Neuronal stem cell (in vitro differentiated cells): ENCODE results near the gene MMP15.

Experiments used
- DNase-seq: peaks from one replicate; pipeline ENCODE4 v3.0.0-alpha.2; 2013; ENCODE audit warnings: low spot score
- H2AFZ ChIP-seq: one replicate; pipeline ENCODE4 v1.6.1; 2013; ENCODE audit warnings: mild to moderate bottlenecking, low read length, inconsistent platforms
- H2AK5ac ChIP-seq: 2 replicates; pipeline ENCODE4 v1.6.1; 2013; ENCODE audit warnings: low read depth, mild to moderate bottlenecking, inconsistent platforms, low read length, moderate library complexity, mixed read lengths
- H2BK120ac ChIP-seq: 2 replicates; pipeline ENCODE4 v1.6.1; 2013; ENCODE audit warnings: low read depth, mild to moderate bottlenecking, inconsistent platforms, low read length, moderate library complexity, mixed read lengths
- H2BK12ac ChIP-seq: one replicate; pipeline ENCODE4 v1.6.1; 2013; ENCODE audit warnings: low read length, inconsistent platforms
- H2BK15ac ChIP-seq: 2 replicates; pipeline ENCODE4 v1.6.1; 2013; ENCODE audit warnings: mild to moderate bottlenecking, low read length, inconsistent platforms, mixed read lengths
- H2BK5ac ChIP-seq: one replicate; pipeline ENCODE4 v1.6.1; 2013; ENCODE audit warnings: inconsistent platforms, mild to moderate bottlenecking, low read length, moderate library complexity
- H3K14ac ChIP-seq: one replicate; pipeline ENCODE4 v1.6.1; 2013; ENCODE audit warnings: low read length, inconsistent platforms
- H3K18ac ChIP-seq: 2 replicates; pipeline ENCODE4 v1.6.1; 2013; ENCODE audit warnings: low read length, inconsistent platforms
- H3K23ac ChIP-seq: 2 replicates; pipeline ENCODE4 v1.6.1; 2013; ENCODE audit warnings: low read depth, mild to moderate bottlenecking, mixed read lengths, low read length, inconsistent platforms; ENCODE audit not compliant: poor library complexity
- H3K27ac ChIP-seq: replicated peaks from 3 replicates; pipeline ENCODE4 v1.5.1; 2013; ENCODE audit warnings: low read length, inconsistent platforms
- H3K27me3 ChIP-seq, 3 experiments: 2 replicates each; pipeline ENCODE4 v1.6.1; 2013; ENCODE audit warnings: low read length in 3 of 3, mild to moderate bottlenecking in 2 of 3, inconsistent platforms in 1 of 3, low read depth in 1 of 3, mixed read lengths in 1 of 3, moderate library complexity in 1 of 3; ENCODE audit not compliant: control insufficient read depth in 3 of 3, insufficient read depth in 3 of 3
- H3K36me3 ChIP-seq, 2 donors: replicated peaks in 1 of 2; 2 replicates each; pipeline ENCODE4 v1.6.1; 2013; ENCODE audit warnings: low read length in 2 of 2; ENCODE audit not compliant: control insufficient read depth in 2 of 2, insufficient read depth in 2 of 2
- H3K4ac ChIP-seq: 2 replicates; pipeline ENCODE4 v1.6.1; 2013; ENCODE audit warnings: inconsistent platforms, mild to moderate bottlenecking, low read length, moderate library complexity
- H3K4me1 ChIP-seq, 2 donors: 1 replicate in 1 of 2; 2 replicates in 1 of 2; pipeline ENCODE4 v1.6.1; 2013; ENCODE audit warnings: low read length in 2 of 2, low read depth in 1 of 2; ENCODE audit not compliant: control insufficient read depth in 2 of 2, insufficient read depth in 1 of 2
- H3K4me2 ChIP-seq: one replicate; pipeline ENCODE4 v1.6.1; 2013; ENCODE audit warnings: mild to moderate bottlenecking, low read length, inconsistent platforms; ENCODE audit not compliant: insufficient read depth, poor library complexity, severe bottlenecking
- H3K4me3 ChIP-seq, 2 donors: 2 replicates each; pipeline ENCODE4 v1.5.1; 2013; ENCODE audit warnings: low read length in 2 of 2, mild to moderate bottlenecking in 2 of 2, inconsistent platforms in 1 of 2, moderate library complexity in 1 of 2
- H3K79me1 ChIP-seq: one replicate; pipeline ENCODE4 v1.6.1; 2013; ENCODE audit warnings: low read depth, mild to moderate bottlenecking, inconsistent platforms, low read length, moderate library complexity
- H3K9ac ChIP-seq: one replicate; pipeline ENCODE4 v1.6.1; 2013; ENCODE audit warnings: mild to moderate bottlenecking, low read depth, low read length, inconsistent platforms; ENCODE audit not compliant: poor library complexity
- H3K9me3 ChIP-seq, 2 donors: replicated peaks in 1 of 2; 2 replicates each; pipeline versions ENCODE3 to v1.6.1; 2013; ENCODE audit warnings: low read length in 2 of 2, mild to moderate bottlenecking in 2 of 2, inconsistent platforms in 1 of 2, low read depth in 1 of 2, mixed read lengths in 1 of 2, moderate library complexity in 1 of 2; ENCODE audit not compliant: control insufficient read depth in 2 of 2, insufficient read depth in 1 of 2
- H4K8ac ChIP-seq: one replicate; pipeline ENCODE4 v1.6.1; 2013; ENCODE audit warnings: low read depth, mild to moderate bottlenecking, inconsistent platforms, low read length, moderate library complexity
- H4K91ac ChIP-seq: one replicate; pipeline ENCODE4 v1.6.1; 2013; ENCODE audit warnings: low read length, low read depth, mild to moderate bottlenecking, inconsistent platforms; ENCODE audit not compliant: poor library complexity
- WGBS, 2 donors: extraction: QIAGEN DNeasy Blood & Tissue Kit; methylation state at CpG; one replicate each; pipeline ENCODE4 v1.1.7; 2013; ENCODE audit warnings: missing lambda C conversion rate in 2 of 2, mixed read lengths in 1 of 2; ENCODE audit not compliant: insufficient read length in 2 of 2, insufficient replicate concordance in 1 of 2; ENCODE audit errors: extremely low coverage in 2 of 2; 5-methylcytosine and 5-hydroxymethylcytosine counted together

The MMP15 gene

GRCh38 chr16:58034128-58034685, 8.7 kb downstream of the MMP15 start:
- H3K4me1 ChIP-seq: peaks cover 3 to 10% of the 10 kb centered on the region in 2 donors
- no peak overlapping the region for H4K8ac ChIP-seq
- no peak overlapping the region for H3K23ac ChIP-seq
- H3K36me3 ChIP-seq: peaks cover 0 to 12% of the 10 kb centered on the region in 2 donors
- peak overlapping the region; percentile 22 for H2AK5ac ChIP-seq
- no peak overlapping the region for H2BK120ac ChIP-seq
- no peak overlapping the region for H3K4me2 ChIP-seq
- H3K9ac ChIP-seq: no peak overlapping the region
- no peak overlapping the region for H2BK15ac ChIP-seq
- H4K91ac ChIP-seq: no peak overlapping the region
- no CpG with 5 or more reads among the region's 14 CpGs for WGBS, 2 donors
- H3K14ac ChIP-seq: no peak overlapping the region
- no peak overlapping the region for H2BK5ac ChIP-seq
- no peak overlapping the region for H2BK12ac ChIP-seq
- no peak overlapping the region for H3K27ac ChIP-seq
- peaks cover 8% of the 10 kb centered on the region for H3K79me1 ChIP-seq
- H3K9me3 ChIP-seq: no peaks in the 10 kb centered on the region
- H3K18ac ChIP-seq: no peak overlapping the region
- no peak overlapping the region for H2AFZ ChIP-seq
- DNase-seq: no peak
- H3K4ac ChIP-seq: no peak overlapping the region
- peaks cover 0 to 1% (median 0%) of the 10 kb centered on the region in 3 experiments for H3K27me3 ChIP-seq
- H3K4me3 ChIP-seq: no peak overlapping the region

- Histone ChIP-seq H3K18ac (no peak overlapping the region), H3K9ac (no peak overlapping the region), H3K23ac (no peak overlapping the region), H3K14ac (no peak overlapping the region), H2BK12ac (no peak overlapping the region), H2BK120ac (no peak overlapping the region), H3K4me3 (no peak overlapping the region), H4K91ac (no peak overlapping the region), H3K27ac (no peak overlapping the region), H4K8ac (no peak overlapping the region), H3K79me1 (peaks cover 10% of the 10 kb centered on the region), H2AK5ac (no peak overlapping the region), H3K4me2 (no peak overlapping the region), H3K27me3 (no peaks in the 10 kb centered on the region), H3K36me3 (peaks cover 0 to 12% of the 10 kb centered on the region in 2 donors), H2BK15ac (no peak overlapping the region), H3K4me1 (peaks cover 3 to 5% of the 10 kb centered on the region in 2 donors), H3K9me3 (no peaks in the 10 kb centered on the region), H2BK5ac (no peak overlapping the region), H3K4ac (no peak overlapping the region), H2AFZ (no peak overlapping the region)
- DNase-seq: no peak
- no CpG with 5 or more reads among the region's 11 CpGs for WGBS, 2 donors
These were observed 9.2 kb downstream of the MMP15 start for GRCh38 chr16:58034774-58035173.

- Histone ChIP-seq H3K14ac (peak overlapping the region; percentile 47), H3K27me3 (no peaks in the 10 kb centered on the region), H2AK5ac (no peak overlapping the region), H3K27ac (no peak overlapping the region), H3K4ac (no peak overlapping the region), H4K8ac (no peak overlapping the region), H2BK12ac (no peak overlapping the region), H3K4me2 (no peak overlapping the region), H3K4me1 (peaks cover 3 to 4% of the 10 kb centered on the region in 2 donors), H2BK5ac (no peak overlapping the region), H3K23ac (peak overlapping the region; percentile 12), H2BK15ac (no peak overlapping the region), H3K4me3 (no peak overlapping the region), H3K18ac (peak overlapping the region; percentile 87), H4K91ac (no peak overlapping the region), H2AFZ (no peak overlapping the region), H3K9ac (no peak overlapping the region), H3K79me1 (peaks cover 10% of the 10 kb centered on the region), H3K9me3 (no peaks in the 10 kb centered on the region), H3K36me3 (peaks cover 4 to 16% of the 10 kb centered on the region in 2 donors), H2BK120ac (no peak overlapping the region)
- DNase-seq: no peak
- WGBS, 2 donors: no CpG with 5 or more reads among the region's 14 CpGs
These were observed 10.0 kb downstream of the MMP15 start for GRCh38 chr16:58035356-58036170.

- H3K14ac ChIP-seq: no peak overlapping the region
These were observed 11.4 kb downstream of the MMP15 start for GRCh38 chr16:58036943-58037342.

More at GRCh38 chr16:58036943-58037342, 11.4 kb downstream of the MMP15 start:
- Histone ChIP-seq H2AK5ac (no peak overlapping the region), H2BK120ac (no peak overlapping the region), H3K4ac (no peak overlapping the region), H3K27ac (no peak overlapping the region), H4K91ac (no peak overlapping the region), H3K79me1 (peaks cover 11% of the 10 kb centered on the region), H3K4me3 (no peak overlapping the region), H3K23ac (no peak overlapping the region), H2BK5ac (no peak overlapping the region), H4K8ac (no peak overlapping the region), H2BK12ac (no peak overlapping the region), H3K27me3 (no peaks in the 10 kb centered on the region), H3K9me3 (no peaks in the 10 kb centered on the region), H3K18ac (no peak overlapping the region), H3K36me3 (peaks cover 6 to 21% of the 10 kb centered on the region in 2 donors), H3K9ac (no peak overlapping the region), H2AFZ (no peak overlapping the region), H3K4me2 (no peak overlapping the region), H2BK15ac (no peak overlapping the region), H3K4me1 (peaks cover 3 to 4% of the 10 kb centered on the region in 2 donors)
- no CpG with 5 or more reads among the region's 6 CpGs for WGBS, 2 donors
- no peak for DNase-seq
